Myometrial cell (primary cell): ENCODE data around the gene STRIP1. TPM values are rescaled to one million over a fixed set of nuclear protein-coding genes. Genes with fewer than 3 reads are reported as not detected.

Source experiments
- total RNA-seq: library from RNA; depleted of rRNA; stranded (reverse); fragments of >200 nt; gene quantifications from 2 replicates; pipeline ENCODE4 v1.2.3, GENCODE V29; 2015

The STRIP1 gene, protein sequence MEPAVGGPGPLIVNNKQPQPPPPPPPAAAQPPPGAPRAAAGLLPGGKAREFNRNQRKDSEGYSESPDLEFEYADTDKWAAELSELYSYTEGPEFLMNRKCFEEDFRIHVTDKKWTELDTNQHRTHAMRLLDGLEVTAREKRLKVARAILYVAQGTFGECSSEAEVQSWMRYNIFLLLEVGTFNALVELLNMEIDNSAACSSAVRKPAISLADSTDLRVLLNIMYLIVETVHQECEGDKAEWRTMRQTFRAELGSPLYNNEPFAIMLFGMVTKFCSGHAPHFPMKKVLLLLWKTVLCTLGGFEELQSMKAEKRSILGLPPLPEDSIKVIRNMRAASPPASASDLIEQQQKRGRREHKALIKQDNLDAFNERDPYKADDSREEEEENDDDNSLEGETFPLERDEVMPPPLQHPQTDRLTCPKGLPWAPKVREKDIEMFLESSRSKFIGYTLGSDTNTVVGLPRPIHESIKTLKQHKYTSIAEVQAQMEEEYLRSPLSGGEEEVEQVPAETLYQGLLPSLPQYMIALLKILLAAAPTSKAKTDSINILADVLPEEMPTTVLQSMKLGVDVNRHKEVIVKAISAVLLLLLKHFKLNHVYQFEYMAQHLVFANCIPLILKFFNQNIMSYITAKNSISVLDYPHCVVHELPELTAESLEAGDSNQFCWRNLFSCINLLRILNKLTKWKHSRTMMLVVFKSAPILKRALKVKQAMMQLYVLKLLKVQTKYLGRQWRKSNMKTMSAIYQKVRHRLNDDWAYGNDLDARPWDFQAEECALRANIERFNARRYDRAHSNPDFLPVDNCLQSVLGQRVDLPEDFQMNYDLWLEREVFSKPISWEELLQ
- 19.3 and 19.6 TPM in 2 replicates for total RNA-seq

DNA sequence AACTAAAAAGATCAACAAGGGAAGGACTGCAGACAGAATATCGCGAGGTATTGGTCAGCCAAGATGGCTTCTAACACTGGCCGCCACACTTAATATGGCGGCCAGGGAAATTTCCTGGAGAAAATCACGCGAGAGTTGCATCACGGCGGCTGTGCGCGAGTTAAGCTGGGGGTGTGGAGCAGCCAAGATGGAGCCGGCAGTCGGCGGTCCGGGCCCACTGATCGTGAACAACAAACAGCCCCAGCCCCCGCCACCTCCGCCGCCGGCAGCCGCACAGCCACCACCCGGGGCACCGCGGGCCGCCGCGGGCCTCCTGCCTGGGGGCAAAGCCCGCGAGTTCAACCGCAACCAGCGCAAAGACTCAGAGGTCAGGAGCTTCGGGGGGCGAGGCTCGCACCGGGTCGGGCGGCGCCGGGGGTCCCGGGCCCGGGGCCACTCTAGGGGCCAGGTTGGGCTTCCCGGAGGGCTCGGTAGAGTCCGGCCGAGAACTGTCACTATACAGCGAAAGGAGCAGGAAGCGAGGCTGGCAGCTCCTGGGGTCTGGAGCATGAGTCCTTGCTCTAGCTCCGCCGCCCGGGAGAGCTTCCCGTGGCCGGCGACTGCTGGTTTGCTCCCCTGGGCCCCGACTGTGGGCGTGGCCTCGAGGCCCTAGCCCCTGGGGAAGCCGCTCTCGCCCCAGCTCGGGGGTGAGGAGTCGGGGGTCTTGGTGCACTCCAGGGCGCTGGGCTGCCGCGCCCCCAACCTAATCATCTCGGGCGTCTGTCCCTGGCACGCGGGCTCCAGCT lies at the start of gene STRIP1:
Gene STRIP1, plus strand, starts transcription at position 174 of the 785 bp plus-strand sequence. Its CDS starts 14 bp downstream, at position 188.

DNA sequence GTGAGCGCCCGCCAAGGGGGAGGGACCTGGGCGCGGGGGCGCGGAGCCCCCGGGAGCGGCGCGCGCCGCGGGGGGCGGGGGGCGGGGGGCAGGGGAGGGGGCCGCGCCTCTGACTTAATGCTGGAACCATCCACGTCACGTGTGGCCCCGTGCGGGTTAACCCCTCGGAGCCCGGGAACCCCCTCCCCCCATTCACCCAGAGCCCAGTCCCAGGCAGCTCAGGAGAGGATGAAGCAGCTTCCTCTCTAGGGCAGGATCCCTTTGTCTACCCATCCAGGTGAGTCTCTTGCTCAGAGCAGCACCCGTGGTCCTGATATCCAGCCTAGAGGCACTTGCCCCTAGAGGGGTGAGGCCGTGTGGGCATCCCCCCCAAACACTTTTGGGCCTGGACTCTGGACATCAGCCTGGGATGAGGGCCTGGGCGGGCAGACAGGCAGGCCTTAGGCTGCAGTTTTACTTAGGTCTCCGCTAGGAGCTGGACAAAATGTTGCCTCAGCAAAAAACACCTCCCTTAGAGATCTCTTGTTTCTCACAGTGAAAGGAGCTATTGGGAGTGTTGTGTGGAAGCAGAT lies 36.3 kb downstream of the STRIP1 start, which contains the start of gene ALX3:
Gene ALX3, minus strand, starts transcription at position 2 of the 572 bp plus-strand sequence. CDS start 60 bp downstream, outside the sequence.

Other genes starting within 250 kb of the STRIP1 start
- 51.2 and 54.2 TPM in 2 replicates for gene CSF1, start 123.8 kb upstream of the STRIP1 start, total RNA-seq
- 52.1 and 52.5 TPM in 2 replicates for gene AHCYL1, start 49.9 kb upstream of the STRIP1 start, total RNA-seq
- not detected in 2 replicates for gene ALX3, start 36.0 kb downstream of the STRIP1 start, total RNA-seq
- not detected in 2 replicates for gene UBL4B, start 77.8 kb downstream of the STRIP1 start, total RNA-seq
- gene SLC6A17, start 115.9 kb downstream of the STRIP1 start, total RNA-seq, result under 0.01 and 0.29 TPM in 2 replicates
- 4.6 and 9.6 TPM in 2 replicates for gene KCNC4, start 175.7 kb downstream of the STRIP1 start, total RNA-seq